CD4-positive, alpha-beta T cell treated with Interleukin-21 for 1 hour (primary cell): ENCODE measurements around the gene CASZ1.

Source experiments
- DNase-seq: peaks from one replicate; pipeline ENCODE4 v3.0.0-alpha.2; 2020

Gene CASZ1

GRCh38 chr1:10684221-10684620 is 112.2 kb downstream of the CASZ1 start:
- no peak for DNase-seq

- no peak for DNase-seq
These were observed 113.8 kb downstream of the CASZ1 start for GRCh38 chr1:10682449-10683309.

GRCh38 chr1:10682108-10682445 is 114.4 kb downstream of the CASZ1 start:
- no peak for DNase-seq

GRCh38 chr1:10681296-10682107 is 114.9 kb downstream of the CASZ1 start:
- no peak for DNase-seq

GRCh38 chr1:10680487-10680886 is 116.0 kb downstream of the CASZ1 start:
- no peak for DNase-seq

- DNase-seq, result no peak
These were observed 116.8 kb downstream of the CASZ1 start for GRCh38 chr1:10679496-10680220.

GRCh38 chr1:10678852-10679251 is 117.6 kb downstream of the CASZ1 start:
- DNase-seq, result no peak

GRCh38 chr1:10678402-10678801 is 118.0 kb downstream of the CASZ1 start:
- no peak for DNase-seq

- no peak for DNase-seq
These were observed 118.7 kb downstream of the CASZ1 start for GRCh38 chr1:10677491-10678391.

GRCh38 chr1:10676963-10677362 is 119.5 kb downstream of the CASZ1 start:
- no peak for DNase-seq

GRCh38 chr1:10675813-10676212 is 120.6 kb downstream of the CASZ1 start:
- no peak for DNase-seq

GRCh38 chr1:10674700-10675609 is 121.5 kb downstream of the CASZ1 start:
- no peak for DNase-seq

GRCh38 chr1:10674222-10674621 is 122.2 kb downstream of the CASZ1 start:
- no peak for DNase-seq

- no peak for DNase-seq
These were observed 123.2 kb downstream of the CASZ1 start for GRCh38 chr1:10673109-10673711.

GRCh38 chr1:10672343-10673050 is 123.9 kb downstream of the CASZ1 start:
- no peak for DNase-seq

- DNase-seq, result no peak
These were observed 124.7 kb downstream of the CASZ1 start for GRCh38 chr1:10671622-10672342.

- no peak for DNase-seq
These were observed 125.4 kb downstream of the CASZ1 start for GRCh38 chr1:10671090-10671489.

- DNase-seq, result no peak
These were observed 126.3 kb downstream of the CASZ1 start for GRCh38 chr1:10670190-10670589.

- DNase-seq, result no peak
These were observed 126.9 kb downstream of the CASZ1 start for GRCh38 chr1:10669570-10669969.
